Activated T-helper 17 cell treated with anti-CD3 and anti-CD28 coated beads, Interleukin-2, amount 50 U/mL, for 72 hours (primary cell): ENCODE results near the gene CALN1. TPM values are rescaled to one million over a fixed set of nuclear protein-coding genes. Genes with fewer than 3 reads are reported as not detected.

ENCODE experiments used
- ATAC-seq: fragments of 150-1000 bp; cut with Tn5 transposase; replicated peaks from 2 replicates; pipeline ENCODE4 v1.10.0; 2021; ENCODE audit warnings: mild to moderate bottlenecking, moderate library complexity
- H3K27ac Mint-ChIP-seq: one replicate; pipeline ENCODE4 v1.8.0; 2022; ENCODE audit warnings: mixed read lengths
- H3K27me3 Mint-ChIP-seq: one replicate; pipeline ENCODE4 v1.8.0; 2022; ENCODE audit warnings: mixed read lengths
- H3K36me3 Mint-ChIP-seq: one replicate; pipeline ENCODE4 v1.8.0; 2022; ENCODE audit warnings: low read depth, mild to moderate bottlenecking, mixed read lengths
- H3K4me1 Mint-ChIP-seq: one replicate; pipeline ENCODE4 v1.8.0; 2022; ENCODE audit warnings: mixed read lengths
- H3K4me3 Mint-ChIP-seq: one replicate; pipeline ENCODE4 v1.8.0; 2022; ENCODE audit warnings: mild to moderate bottlenecking, mixed read lengths
- H3K9me3 Mint-ChIP-seq: one replicate; pipeline ENCODE4 v1.8.0; 2022; ENCODE audit warnings: mixed read lengths
- total RNA-seq, 2 donors: library from RNA; stranded (reverse); gene quantifications; one replicate each; pipeline ENCODE4 v1.2.3, GENCODE V29; 2022

Gene CALN1
- total RNA-seq, 2 donors from 2014 or later: not detected

DNA sequence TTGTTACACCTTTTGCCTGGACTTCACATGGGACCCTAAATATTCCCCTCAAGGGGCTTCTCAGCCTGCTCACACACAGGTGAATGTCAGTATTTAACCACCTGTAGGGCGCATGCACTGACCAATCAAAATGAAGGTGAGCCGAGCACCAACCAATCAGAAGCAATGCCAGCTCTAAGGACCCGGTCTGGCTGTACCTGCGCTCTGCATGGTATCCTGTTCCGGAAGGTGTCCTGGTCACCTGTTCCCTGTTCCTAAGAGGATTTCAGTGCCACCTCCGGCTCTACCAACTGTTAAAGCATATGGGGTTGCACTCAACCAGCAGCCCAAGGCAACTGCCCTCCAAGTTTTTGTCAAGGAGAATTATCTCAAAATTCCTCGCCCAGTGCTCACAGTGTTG, 18.4 kb upstream of the CALN1 start:
- H3K4me3 Mint-ChIP-seq: no peak overlapping the region

GRCh38 chr7:72429316-72429715, 17.2 kb upstream of the CALN1 start:
- Mint-ChIP-seq H3K9me3 (peaks cover 3% of the 10 kb centered on the region), H3K27me3 (no peaks in the 10 kb centered on the region), H3K4me3 (no peak overlapping the region), H3K4me1 (no peaks in the 10 kb centered on the region), H3K36me3 (no peaks in the 10 kb centered on the region), H3K27ac (no peak overlapping the region)
- no peak for ATAC-seq

More for the DNA sequence above, 18.4 kb upstream of the CALN1 start:
- H3K9me3 Mint-ChIP-seq: peaks cover 3% of the 10 kb centered on the region
- no peaks in the 10 kb centered on the region for H3K27me3 Mint-ChIP-seq
- ATAC-seq: no peak
- H3K4me1 Mint-ChIP-seq: no peaks in the 10 kb centered on the region
- H3K27ac Mint-ChIP-seq: no peak overlapping the region
- no peaks in the 10 kb centered on the region for H3K36me3 Mint-ChIP-seq

GRCh38 chr7:72416846-72417245, 4.7 kb upstream of the CALN1 start:
- Mint-ChIP-seq H3K9me3 (no peaks in the 10 kb centered on the region), H3K36me3 (no peaks in the 10 kb centered on the region), H3K4me3 (no peak overlapping the region), H3K27me3 (no peaks in the 10 kb centered on the region), H3K4me1 (no peaks in the 10 kb centered on the region), H3K27ac (no peak overlapping the region)
- ATAC-seq: no peak

- ATAC-seq: no peak
These were observed 3.4 kb upstream of the CALN1 start for GRCh38 chr7:72415586-72415985.

GRCh38 chr7:72413886-72414285, 1.7 kb upstream of the CALN1 start:
- Mint-ChIP-seq H3K4me1 (no peaks in the 10 kb centered on the region), H3K36me3 (no peaks in the 10 kb centered on the region), H3K27me3 (no peaks in the 10 kb centered on the region), H3K9me3 (no peaks in the 10 kb centered on the region), H3K27ac (no peak overlapping the region), H3K4me3 (no peak overlapping the region)
- no peak for ATAC-seq

More at GRCh38 chr7:72415586-72415985, 3.4 kb upstream of the CALN1 start:
- no peaks in the 10 kb centered on the region for H3K4me1 Mint-ChIP-seq
- H3K36me3 Mint-ChIP-seq: no peaks in the 10 kb centered on the region
- no peak overlapping the region for H3K27ac Mint-ChIP-seq
- H3K9me3 Mint-ChIP-seq: no peaks in the 10 kb centered on the region
- no peak overlapping the region for H3K4me3 Mint-ChIP-seq
- H3K27me3 Mint-ChIP-seq: no peaks in the 10 kb centered on the region

DNA sequence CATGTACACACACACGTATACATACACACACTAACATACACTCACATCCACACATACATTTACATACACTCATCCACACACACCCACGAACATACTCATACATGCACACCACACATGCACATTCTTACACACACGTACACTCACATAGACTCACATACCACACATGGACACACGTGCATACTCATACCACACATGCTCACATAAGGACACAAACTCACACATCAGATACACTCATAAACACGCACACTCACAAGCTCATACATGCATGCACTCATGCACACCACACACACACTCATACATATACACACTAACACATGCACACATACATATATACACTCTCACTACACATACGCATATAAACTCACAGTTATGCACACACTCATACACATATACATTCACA, 1.2 kb upstream of the CALN1 start:
- no peaks in the 10 kb centered on the region for H3K36me3 Mint-ChIP-seq
- no peaks in the 10 kb centered on the region for H3K9me3 Mint-ChIP-seq
- H3K4me3 Mint-ChIP-seq: no peak overlapping the region
- ATAC-seq: no peak
- no peaks in the 10 kb centered on the region for H3K4me1 Mint-ChIP-seq
- H3K27me3 Mint-ChIP-seq: no peaks in the 10 kb centered on the region
- H3K27ac Mint-ChIP-seq: no peak overlapping the region

GRCh38 chr7:72411419-72411818, 719 bp downstream of the CALN1 start:
- no peak for ATAC-seq
- H3K4me3 Mint-ChIP-seq: no peak overlapping the region
- no peaks in the 10 kb centered on the region for H3K27me3 Mint-ChIP-seq
- H3K27ac Mint-ChIP-seq: no peak overlapping the region
- H3K36me3 Mint-ChIP-seq: no peaks in the 10 kb centered on the region
- no peaks in the 10 kb centered on the region for H3K9me3 Mint-ChIP-seq
- no peaks in the 10 kb centered on the region for H3K4me1 Mint-ChIP-seq

DNA sequence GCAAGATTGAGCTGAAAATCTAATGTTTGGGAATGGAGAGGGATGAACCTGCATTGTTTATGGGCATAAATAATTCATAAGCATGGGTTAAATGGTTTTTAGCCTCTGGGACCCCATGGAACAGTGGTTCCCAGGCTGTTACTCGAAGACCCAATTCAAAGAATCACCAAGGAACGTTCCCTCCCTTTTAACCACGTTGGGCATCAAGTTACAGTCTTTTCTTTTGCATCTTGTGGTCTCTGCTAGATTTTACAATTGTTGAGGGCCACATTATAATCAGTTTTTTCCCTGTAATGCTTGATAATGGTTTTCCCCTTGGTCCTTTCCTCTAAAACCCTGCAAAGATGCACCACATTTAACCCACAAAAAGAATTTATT, 2.5 kb downstream of the CALN1 start:
- H3K9me3 Mint-ChIP-seq: peaks cover 3% of the 10 kb centered on the region
- no peaks in the 10 kb centered on the region for H3K27me3 Mint-ChIP-seq
- H3K4me1 Mint-ChIP-seq: no peaks in the 10 kb centered on the region
- H3K27ac Mint-ChIP-seq: no peak overlapping the region
- no peak for ATAC-seq
- H3K4me3 Mint-ChIP-seq: no peak overlapping the region
- no peaks in the 10 kb centered on the region for H3K36me3 Mint-ChIP-seq

DNA sequence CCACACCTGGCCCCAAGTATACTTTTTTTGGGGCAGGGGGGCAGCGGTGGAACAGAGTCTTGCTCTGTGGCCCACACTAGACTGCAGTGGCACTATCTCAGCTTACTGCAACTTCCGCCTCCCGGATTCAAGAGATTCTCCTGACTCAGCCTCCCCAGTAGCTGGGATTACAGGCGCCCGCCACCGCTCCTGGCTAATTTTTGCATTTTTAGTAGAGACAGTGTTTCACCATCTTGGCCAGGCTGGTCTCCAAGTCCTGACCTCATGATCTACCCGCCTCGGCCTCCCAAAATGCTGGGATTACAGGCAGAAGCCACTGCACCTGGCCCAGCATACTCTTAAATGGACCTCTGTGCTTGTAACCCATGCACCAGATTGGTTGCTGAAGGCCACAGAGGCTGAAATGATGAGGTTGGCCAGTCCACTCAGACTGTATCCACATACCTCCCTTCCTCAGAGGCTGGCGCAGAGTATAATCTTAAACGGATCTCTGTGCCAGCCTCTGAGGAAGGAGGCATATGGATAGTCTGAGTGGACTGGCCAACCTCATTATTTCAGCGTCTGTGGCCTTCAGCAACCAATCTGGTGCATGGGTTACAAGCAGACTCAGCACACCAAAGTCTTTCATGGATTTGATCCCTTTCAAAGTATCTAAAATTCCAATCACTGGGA, 3.0 kb downstream of the CALN1 start:
- ATAC-seq: no peak
- Mint-ChIP-seq H3K27ac (no peak overlapping the region), H3K27me3 (no peaks in the 10 kb centered on the region), H3K4me3 (no peak overlapping the region), H3K9me3 (peaks cover 5% of the 10 kb centered on the region), H3K36me3 (no peaks in the 10 kb centered on the region), H3K4me1 (no peaks in the 10 kb centered on the region)

DNA sequence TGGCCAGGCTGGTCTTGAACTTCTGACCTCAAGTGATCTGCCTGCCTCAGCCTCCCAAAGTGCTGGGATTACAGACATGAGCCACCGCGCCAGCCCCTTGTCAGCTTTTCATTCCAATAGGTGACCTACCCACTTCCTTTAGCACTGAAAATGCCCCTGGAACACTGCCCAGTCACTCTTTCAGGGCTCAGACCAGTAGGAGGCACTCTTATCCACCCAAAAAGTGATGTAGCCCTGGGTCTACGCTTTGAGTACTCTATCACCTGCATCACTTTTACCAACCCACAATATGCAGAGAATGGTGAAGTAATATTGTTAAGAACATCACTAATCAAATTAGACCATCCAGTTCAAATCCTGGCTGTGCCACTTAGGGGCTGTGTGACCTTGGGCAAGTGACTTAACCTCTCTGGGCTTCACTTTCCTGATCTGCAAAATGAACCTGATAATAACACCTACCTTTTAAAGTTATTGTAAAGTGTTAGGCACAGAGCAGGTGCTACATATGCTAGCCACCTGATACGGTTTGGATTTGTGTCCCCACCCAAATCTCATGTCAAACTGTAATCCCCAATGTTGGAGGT, 5.2 kb downstream of the CALN1 start:
- no peak overlapping the region for H3K4me3 Mint-ChIP-seq

DNA sequence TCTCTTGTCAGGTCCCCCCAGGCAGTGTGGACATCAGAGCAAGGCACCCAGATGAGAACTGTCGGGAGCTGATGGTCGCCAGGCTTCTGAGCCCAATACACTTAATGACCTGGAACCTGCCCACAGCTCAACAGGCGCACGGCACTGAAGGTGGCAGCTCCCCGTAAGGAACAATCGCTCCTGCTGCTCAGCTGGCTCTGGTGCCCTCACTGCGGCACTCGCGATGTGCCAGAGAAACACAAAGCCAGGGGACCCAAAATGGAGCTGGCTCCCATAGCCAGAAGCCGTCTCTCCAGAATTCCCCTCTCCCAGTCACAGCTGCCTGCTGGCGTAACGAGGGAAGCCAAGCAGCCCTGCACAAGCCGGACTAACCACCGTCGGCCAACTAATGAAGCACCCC, 6.3 kb downstream of the CALN1 start:
- H3K36me3 Mint-ChIP-seq: no peaks in the 10 kb centered on the region
- ATAC-seq: no peak

More for the DNA sequence above, 5.2 kb downstream of the CALN1 start:
- Mint-ChIP-seq H3K27ac (no peak overlapping the region), H3K4me1 (no peaks in the 10 kb centered on the region), H3K27me3 (no peaks in the 10 kb centered on the region), H3K36me3 (no peaks in the 10 kb centered on the region), H3K9me3 (peaks cover 14% of the 10 kb centered on the region)
- no peak for ATAC-seq

DNA sequence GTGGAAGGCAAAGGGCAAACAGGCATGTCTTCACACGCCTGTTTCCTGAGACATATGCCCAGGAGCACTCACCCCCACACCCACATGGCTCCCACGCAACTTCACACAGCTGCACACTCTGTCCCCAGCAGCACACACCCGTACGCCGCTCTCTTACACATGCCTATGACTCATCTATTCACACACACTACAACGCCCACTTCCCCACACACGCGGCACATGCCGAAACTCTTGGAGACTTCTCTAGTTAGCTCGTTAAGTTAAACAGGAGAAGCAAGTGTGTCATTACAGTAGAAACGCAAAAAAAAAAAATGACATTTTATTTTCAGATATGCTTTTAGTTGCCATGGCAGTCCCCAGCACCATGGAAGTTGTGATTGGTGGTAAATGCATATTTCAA, 6.7 kb downstream of the CALN1 start:
- H3K27ac Mint-ChIP-seq: no peak overlapping the region
- ATAC-seq: no peak
- H3K36me3 Mint-ChIP-seq: no peaks in the 10 kb centered on the region
- H3K4me3 Mint-ChIP-seq: no peak overlapping the region
- peaks cover 17% of the 10 kb centered on the region for H3K9me3 Mint-ChIP-seq
- no peaks in the 10 kb centered on the region for H3K4me1 Mint-ChIP-seq
- H3K27me3 Mint-ChIP-seq: no peaks in the 10 kb centered on the region

More for the DNA sequence above, 6.3 kb downstream of the CALN1 start:
- Mint-ChIP-seq H3K9me3 (peaks cover 17% of the 10 kb centered on the region), H3K4me3 (no peak overlapping the region), H3K4me1 (no peaks in the 10 kb centered on the region), H3K27ac (no peak overlapping the region), H3K27me3 (no peaks in the 10 kb centered on the region)

- peaks cover 21% of the 10 kb centered on the region for H3K9me3 Mint-ChIP-seq
- H3K27me3 Mint-ChIP-seq: no peaks in the 10 kb centered on the region
- H3K36me3 Mint-ChIP-seq: no peaks in the 10 kb centered on the region
- no peak for ATAC-seq
- no peaks in the 10 kb centered on the region for H3K4me1 Mint-ChIP-seq
- H3K27ac Mint-ChIP-seq: no peak overlapping the region
- no peak overlapping the region for H3K4me3 Mint-ChIP-seq
These were observed 7.4 kb downstream of the CALN1 start for GRCh38 chr7:72404743-72405142.

DNA sequence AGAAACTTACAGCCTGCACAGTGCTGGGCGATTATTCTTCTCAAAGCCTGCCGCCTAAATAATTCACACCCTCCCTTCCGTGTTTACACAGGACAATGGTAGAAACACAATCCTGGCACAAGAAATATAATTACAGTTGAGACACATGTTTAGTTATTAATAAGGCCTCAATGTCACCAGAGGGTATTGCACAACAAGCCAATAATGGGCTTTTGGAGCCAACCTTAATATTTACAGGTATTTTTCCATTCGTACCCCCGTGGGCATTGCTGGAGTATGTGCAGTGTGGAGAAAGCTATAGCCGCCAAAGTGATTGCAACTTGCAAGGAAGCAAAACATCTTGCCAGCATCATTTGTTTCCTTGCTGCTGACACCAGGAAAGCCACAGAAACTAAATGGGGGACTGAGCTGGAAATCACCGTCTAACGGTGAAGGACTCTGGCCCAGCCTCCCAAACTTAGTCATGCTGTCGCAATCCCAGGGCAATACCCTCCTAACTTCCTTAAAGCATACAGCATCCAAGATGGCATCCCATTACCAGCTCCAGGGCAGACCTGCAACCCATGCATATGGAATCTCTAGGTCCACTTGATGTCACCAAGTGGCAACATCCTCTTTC, 8.6 kb downstream of the CALN1 start:
- no peaks in the 10 kb centered on the region for H3K36me3 Mint-ChIP-seq
- peaks cover 21% of the 10 kb centered on the region for H3K9me3 Mint-ChIP-seq
- H3K27ac Mint-ChIP-seq: no peak overlapping the region
- H3K4me1 Mint-ChIP-seq: no peaks in the 10 kb centered on the region
- no peak for ATAC-seq
- no peaks in the 10 kb centered on the region for H3K27me3 Mint-ChIP-seq
- H3K4me3 Mint-ChIP-seq: no peak overlapping the region

GRCh38 chr7:72394016-72394415, 18.1 kb downstream of the CALN1 start:
- H3K9me3 Mint-ChIP-seq: peaks cover 12% of the 10 kb centered on the region
- no peak overlapping the region for H3K4me3 Mint-ChIP-seq
- H3K36me3 Mint-ChIP-seq: no peaks in the 10 kb centered on the region
- no peaks in the 10 kb centered on the region for H3K27me3 Mint-ChIP-seq
- H3K27ac Mint-ChIP-seq: no peak overlapping the region
- no peak for ATAC-seq
- no peaks in the 10 kb centered on the region for H3K4me1 Mint-ChIP-seq
